Stimulated activated CD8-positive, alpha-beta memory T cell treated with anti-CD3 and anti-CD28 coated beads, Interleukin-15, amount 100 ng/mL, for 48 hours (primary cell): ENCODE measurements around the gene RRP1B.
"Not testable (repeated sequence)": the region's sequence is repeated elsewhere in the genome, so short reads cannot be mapped to it uniquely, and the experiment has no call there.

Experiments
- DNase-seq, 2 donors: peaks; one replicate each; pipeline ENCODE4 v3.0.0-alpha.2; 2020; ENCODE audit warnings: low read depth in 2 of 2

Gene RRP1B, protein sequence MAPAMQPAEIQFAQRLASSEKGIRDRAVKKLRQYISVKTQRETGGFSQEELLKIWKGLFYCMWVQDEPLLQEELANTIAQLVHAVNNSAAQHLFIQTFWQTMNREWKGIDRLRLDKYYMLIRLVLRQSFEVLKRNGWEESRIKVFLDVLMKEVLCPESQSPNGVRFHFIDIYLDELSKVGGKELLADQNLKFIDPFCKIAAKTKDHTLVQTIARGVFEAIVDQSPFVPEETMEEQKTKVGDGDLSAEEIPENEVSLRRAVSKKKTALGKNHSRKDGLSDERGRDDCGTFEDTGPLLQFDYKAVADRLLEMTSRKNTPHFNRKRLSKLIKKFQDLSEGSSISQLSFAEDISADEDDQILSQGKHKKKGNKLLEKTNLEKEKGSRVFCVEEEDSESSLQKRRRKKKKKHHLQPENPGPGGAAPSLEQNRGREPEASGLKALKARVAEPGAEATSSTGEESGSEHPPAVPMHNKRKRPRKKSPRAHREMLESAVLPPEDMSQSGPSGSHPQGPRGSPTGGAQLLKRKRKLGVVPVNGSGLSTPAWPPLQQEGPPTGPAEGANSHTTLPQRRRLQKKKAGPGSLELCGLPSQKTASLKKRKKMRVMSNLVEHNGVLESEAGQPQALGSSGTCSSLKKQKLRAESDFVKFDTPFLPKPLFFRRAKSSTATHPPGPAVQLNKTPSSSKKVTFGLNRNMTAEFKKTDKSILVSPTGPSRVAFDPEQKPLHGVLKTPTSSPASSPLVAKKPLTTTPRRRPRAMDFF

GRCh38 chr21:43659136-43660000 lies at the start of gene RRP1B, which contains the start of gene HSF2BP:
Gene RRP1B, plus strand, starts transcription at chr21:43659560. Its CDS starts 105 bp downstream, at chr21:43659665.
Gene HSF2BP, minus strand, starts transcription at chr21:43659488. Its CDS starts 1,392 bp downstream, at chr21:43658096.
- peak; percentile 74 to 75 for DNase-seq

DNA sequence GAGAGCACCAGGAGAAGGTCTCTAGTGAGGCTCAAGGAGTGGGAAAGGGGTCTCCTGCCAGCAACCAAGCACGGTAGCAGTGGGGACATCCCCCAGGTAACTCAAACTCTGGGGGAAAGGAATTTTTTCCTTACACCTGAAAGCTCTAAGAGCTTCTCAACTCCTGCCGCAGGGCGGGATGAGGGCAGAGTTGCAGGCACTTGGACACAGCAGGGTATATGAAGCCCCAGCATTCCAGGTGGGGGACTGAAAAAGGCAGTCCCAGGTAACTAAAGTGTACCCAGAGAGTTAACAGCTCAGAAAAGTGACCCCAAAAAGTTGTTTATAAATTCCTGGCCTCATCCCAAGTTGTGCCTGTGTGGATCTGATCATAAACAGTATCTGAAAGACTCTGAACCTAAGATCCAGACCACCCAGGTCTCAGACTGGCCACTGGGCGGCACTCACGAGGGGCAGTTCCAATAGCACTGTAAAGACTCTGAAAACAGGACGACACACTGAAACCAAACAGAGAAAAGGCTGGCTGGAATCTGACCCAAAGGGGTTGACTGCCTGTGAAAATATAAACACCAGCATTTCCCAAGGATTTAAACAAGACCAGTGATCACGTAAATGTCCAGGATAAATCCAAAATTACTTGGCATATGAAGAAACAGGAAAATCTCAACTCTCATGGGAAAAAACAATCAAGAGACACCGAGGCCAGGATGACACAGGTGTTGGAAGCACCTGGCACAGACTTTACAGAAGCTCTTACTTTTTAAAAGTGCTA lies 47.6 kb upstream of the RRP1B start:
- no peak for DNase-seq

DNA sequence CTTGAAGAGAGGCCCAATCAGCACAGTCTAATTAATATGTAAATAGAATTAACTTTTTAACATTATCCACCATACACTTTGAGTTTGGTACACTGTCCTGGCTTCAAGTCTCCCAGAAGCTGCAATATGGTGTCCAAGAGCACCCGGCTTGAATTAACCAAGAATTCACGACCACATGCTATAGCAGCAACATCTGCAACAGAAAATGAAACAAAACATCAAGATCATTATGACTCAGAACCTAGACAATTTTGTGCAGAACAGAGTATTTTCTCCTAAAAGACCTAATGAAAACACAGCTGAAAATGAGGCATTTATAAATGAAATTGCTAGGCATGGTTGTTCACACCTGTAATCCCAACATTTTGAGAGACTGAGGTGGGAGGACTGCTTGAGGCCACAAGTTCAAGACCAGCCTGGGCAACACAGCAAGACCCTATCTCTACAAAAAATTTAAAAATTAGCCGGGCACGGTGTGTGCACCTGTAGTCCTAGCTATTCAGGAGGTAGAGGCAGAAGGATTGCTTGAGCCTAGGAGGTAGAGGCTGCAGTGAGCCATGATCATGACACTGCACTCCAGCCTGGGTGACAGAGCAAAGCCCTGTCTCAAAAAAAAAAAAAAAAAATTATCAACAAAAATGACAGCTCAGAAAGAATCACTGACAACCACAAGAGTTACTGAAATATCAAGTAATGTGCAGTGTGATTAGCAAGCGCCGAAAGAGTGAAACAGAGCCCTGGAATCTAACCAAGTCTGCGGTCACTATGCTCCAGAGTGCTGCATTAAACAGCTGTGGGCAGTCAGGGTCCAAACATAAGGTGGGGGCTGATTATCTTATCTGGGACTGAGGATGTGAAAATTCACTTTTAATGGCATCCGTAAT lies 45.4 kb upstream of the RRP1B start:
- DNase-seq: no peak

DNA sequence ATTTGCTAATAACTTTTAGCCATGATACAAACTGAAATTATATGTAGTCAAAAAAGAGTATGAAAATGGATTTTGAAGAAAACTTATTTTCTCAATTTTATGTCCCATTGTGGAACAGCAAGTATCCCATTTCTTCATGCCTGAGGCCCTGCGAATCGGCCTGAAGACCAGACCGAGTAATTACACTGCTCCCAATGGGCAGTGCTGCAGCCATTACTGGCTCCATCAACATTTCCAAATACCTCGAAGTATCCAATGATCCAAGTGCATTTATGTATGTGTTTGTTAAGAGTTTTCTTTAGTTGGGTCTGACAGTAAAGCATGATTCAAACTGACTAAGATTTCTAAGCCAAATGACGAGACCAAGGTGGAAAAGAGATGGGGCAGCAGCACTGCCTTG lies 44.5 kb upstream of the RRP1B start:
- no peak for DNase-seq

GRCh38 chr21:43616861-43617260 lies 42.5 kb upstream of the RRP1B start:
- DNase-seq: not testable (repeated sequence)

DNA sequence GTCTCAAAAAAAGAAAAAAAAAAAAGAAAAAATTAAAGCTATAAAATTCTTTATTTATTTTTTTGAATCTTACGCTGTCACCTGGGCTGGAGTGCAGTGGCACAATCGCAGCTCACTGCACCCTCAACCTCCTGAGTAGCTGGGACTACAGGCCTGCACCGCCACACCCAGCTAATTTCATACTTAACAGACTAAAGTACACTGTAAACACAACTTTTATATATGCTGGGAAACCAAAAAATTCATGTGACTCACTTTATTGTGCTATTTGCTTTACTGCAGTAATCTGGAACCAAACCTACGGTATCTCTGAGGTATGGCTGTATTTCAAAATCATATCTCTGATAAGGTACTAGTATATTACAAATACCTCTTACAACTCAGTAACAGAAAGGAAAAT lies 40.4 kb upstream of the RRP1B start:
- DNase-seq: no peak

GRCh38 chr21:43619344-43619743 lies 40.0 kb upstream of the RRP1B start:
- no peak for DNase-seq

GRCh38 chr21:43619856-43620255 lies 39.5 kb upstream of the RRP1B start:
- no peak for DNase-seq

DNA sequence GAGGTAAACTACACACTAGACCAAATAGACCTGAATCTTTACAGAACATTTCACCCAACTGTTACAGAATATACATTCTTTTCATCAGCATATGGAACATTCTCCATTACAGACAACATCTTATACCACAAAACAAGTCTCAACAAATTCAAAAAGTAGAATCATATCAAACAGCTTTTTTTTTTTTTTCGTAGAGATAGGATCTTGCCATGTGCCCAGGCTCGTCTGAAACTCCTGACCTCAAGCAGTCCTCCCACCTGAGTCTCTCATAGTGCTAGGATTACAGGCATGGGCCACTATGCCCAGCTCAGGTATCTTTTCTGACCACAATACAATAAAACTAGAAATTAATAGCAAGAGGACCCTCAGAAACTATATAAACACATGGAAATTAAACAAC lies 36.6 kb upstream of the RRP1B start:
- no peak for DNase-seq

- DNase-seq: no peak
Observed at GRCh38 chr21:43623588-43623987, 35.8 kb upstream of the RRP1B start.

DNA sequence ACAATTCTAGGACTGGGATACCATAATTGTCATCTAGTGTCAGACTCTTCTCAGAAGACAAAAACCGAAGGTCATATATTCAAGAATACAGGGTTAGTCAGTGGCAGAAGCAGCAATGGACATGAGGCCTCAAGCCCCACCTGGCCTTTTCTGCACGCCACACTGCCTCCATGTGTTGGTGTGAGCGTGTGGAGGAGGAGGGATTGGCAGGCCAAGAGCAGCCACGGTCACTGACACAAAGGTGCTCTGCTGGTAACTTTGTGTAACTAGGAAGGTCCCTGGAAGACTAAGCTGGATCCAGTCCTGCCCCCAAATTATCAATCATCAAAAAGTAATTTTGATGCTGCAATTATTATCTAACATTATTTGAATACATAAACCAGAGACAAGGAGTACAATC lies 35.0 kb upstream of the RRP1B start:
- DNase-seq: no peak

GRCh38 chr21:43626390-43626789 lies 33.0 kb upstream of the RRP1B start:
- DNase-seq: no peak

DNA sequence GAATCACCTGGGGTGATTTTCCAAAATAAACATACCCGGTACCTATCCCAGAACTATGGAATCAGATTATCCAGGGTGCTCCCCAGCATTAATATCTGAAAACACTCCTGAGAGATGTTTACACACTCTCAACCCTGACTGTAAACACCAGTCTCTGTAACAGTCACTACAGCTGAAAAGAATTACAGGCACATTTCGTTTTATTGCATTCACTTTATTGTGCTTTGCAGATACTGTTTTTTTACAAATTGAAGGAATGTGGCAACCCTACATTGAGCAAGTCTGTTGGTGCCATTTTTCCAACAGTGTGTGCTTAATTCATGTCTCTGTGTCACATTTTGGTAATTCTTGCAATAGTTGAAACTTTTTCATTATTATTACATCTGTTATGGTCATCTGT lies 31.8 kb upstream of the RRP1B start:
- no peak for DNase-seq

- DNase-seq: no peak
Observed at GRCh38 chr21:43631411-43632107, 27.8 kb upstream of the RRP1B start.

GRCh38 chr21:43632373-43632905 lies 26.9 kb upstream of the RRP1B start:
- DNase-seq: no peak

- no peak for DNase-seq
Observed at GRCh38 chr21:43634618-43635017, 24.7 kb upstream of the RRP1B start.

- DNase-seq: no peak
Observed at GRCh38 chr21:43635436-43635835, 23.9 kb upstream of the RRP1B start.

DNA sequence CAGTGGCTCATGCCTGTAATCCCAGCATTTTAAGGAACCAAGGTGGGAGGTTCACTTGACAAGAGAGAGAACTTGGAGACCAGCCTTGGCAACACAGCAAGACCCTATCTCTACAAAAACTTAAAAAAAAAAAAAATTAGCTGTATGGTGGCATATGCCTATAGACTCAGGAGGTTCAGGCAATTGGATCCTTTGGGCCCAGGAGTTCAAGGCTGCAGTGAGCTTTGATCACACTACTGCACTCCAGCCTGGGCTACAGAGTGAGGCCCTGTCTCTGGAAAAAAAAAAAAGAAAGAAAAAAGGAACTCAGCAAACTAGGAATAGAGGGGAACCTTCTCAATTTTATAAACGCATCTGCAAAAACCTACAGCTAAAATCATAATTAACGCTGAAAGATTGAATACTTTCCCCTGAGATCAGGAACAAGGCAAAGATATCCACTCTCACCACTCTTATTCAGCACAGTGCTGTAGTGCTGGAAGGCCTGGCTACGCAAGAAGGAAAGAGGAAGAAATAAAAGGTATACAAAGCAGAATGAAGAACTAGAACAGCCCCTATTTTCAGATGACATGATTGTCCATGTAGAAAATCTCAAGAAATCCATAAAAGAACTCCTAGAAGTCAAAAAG lies 21.7 kb upstream of the RRP1B start:
- DNase-seq: no peak
